Upper lobe of left lung (tissue), 6 donors: ENCODE measurements around the gene MNAT1. TPM values are rescaled to one million over a fixed set of nuclear protein-coding genes. Genes with fewer than 3 reads are reported as not detected.
"Not testable (repeated sequence)": the region's sequence is repeated elsewhere in the genome, so short reads cannot be mapped to it uniquely, and the experiment has no call there.

Experiments
- ATAC-seq, 2 donors: fragments of 200-7000 bp; cut with Tn5 transposase; one replicate each; pipeline ENCODE4 v1.9.1; 2022; ENCODE audit warnings: mild to moderate bottlenecking in 2 of 2, moderate library complexity in 2 of 2; ENCODE audit not compliant: low FRiP score in 2 of 2
- DNase-seq, 2 donors: peaks; one replicate each; pipeline ENCODE4 v3.0.0-alpha.2; 2019 to 2020
- H3K27ac ChIP-seq, 4 donors: fragments of 200-600 bp; sonication (generic); one replicate each; pipeline ENCODE4 v1.5.1; 2016 to 2019
- H3K27me3 ChIP-seq, 4 donors: fragments of 200-600 bp; sonication (generic); one replicate each; pipeline ENCODE4 v1.5.1; 2017 to 2019
- H3K36me3 ChIP-seq, 4 donors: fragments of 200-600 bp; sonication (generic); one replicate each; pipeline ENCODE4 v1.5.1; 2016 to 2019
- H3K4me1 ChIP-seq, 4 donors: fragments of 200-600 bp; sonication (generic); one replicate each; pipeline ENCODE4 v1.5.1; 2018 to 2019
- H3K4me3 ChIP-seq, 4 donors: fragments of 200-600 bp; sonication (generic); one replicate each; pipeline ENCODE4 v1.5.1; 2017 to 2019; ENCODE audit warnings: mild to moderate bottlenecking in 2 of 4, moderate library complexity in 1 of 4
- H3K9me3 ChIP-seq, 4 donors: fragments of 200-600 bp; sonication (generic); one replicate each; pipeline ENCODE4 v1.5.1; 2018 to 2019
- CTCF ChIP-seq, 6 experiments: fragments of 450-650 bp in 4 of 6; fragments of 200-600 bp in 2 of 6; sonication (generic) in 2 of 6; IDR thresholded peaks; one replicate each; pipeline ENCODE4 v1.5.1; 2016 to 2019; ENCODE audit warnings: antibody characterized with exemption in 6 of 6
- EP300 ChIP-seq, 4 donors: sonication (generic); formaldehyde crosslinking; IDR thresholded peaks; one replicate each; pipeline ENCODE4 v1.5.1; 2017; ENCODE audit warnings: antibody characterized with exemption in 4 of 4, control low read depth in 2 of 4
- POLR2A ChIP-seq, 4 donors: fragments of 450-650 bp; IDR thresholded peaks; one replicate each; pipeline ENCODE4 v1.5.1; 2016 to 2017; ENCODE audit warnings: antibody characterized with exemption in 4 of 4, mild to moderate bottlenecking in 2 of 4
- POLR2AphosphoS5 ChIP-seq, 2 donors: sonication (generic); formaldehyde crosslinking; IDR thresholded peaks; one replicate each; pipeline ENCODE4 v1.5.1; 2017; ENCODE audit warnings: antibody characterized with exemption in 2 of 2
- WGBS, 2 donors: methylation state at CpG; one replicate each; pipeline ENCODE4 v1.1.5; 2017 to 2018; 5-methylcytosine and 5-hydroxymethylcytosine counted together
- total RNA-seq, 6 donors: library from RNA; depleted of rRNA in 4 of 6; stranded (reverse); fragments of >200 nt in 4 of 6; gene quantifications; one replicate each; pipeline versions ENCODE4 v1.1.0 to v1.2.1, GENCODE V29; 2016 to 2021
- donor health status: DM: no; HTN: no; CAD: no; lungs with moderate emphysema.
- donor health status: DM: no; HTN: yes; CAD: no; lungs with severe emphysema.

MNAT1 gene
- total RNA-seq, 6 donors from 2014 or later = 15.3 to 66.0 (median 19.9) TPM

DNA sequence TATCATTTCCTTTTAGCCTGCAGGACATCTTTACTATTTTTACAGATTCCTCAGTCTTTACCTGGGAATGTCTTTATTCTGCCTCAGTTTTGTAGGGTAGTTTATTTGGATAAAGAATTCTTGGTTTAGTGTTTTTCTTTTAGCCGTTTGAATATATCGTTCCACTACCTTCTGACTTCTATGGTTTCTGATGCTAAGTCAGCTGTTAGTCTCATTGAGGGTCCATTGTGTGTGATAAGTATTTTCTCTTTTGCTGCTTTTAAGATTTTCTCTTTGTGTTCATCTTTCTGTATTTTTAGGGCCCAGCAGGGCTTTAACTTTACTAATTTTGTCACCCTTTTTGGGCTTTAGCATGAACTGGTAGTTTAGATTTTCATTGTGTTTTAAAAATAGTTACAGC, 113.5 kb downstream of the MNAT1 start:
- peaks cover 0 to 14% (median 8%) of the 10 kb centered on the region in 4 donors for H3K9me3 ChIP-seq
- H3K27ac ChIP-seq = no peak overlapping the region
- H3K4me3 ChIP-seq = no peak overlapping the region
- no peak for TF ChIP-seq POLR2A (IDR thresholded peaks at IDR 0.05)
- TF ChIP-seq POLR2AphosphoS5 (IDR thresholded peaks at IDR 0.05) = no peak
- no peak for TF ChIP-seq EP300 (IDR thresholded peaks at IDR 0.05)
- no peak for TF ChIP-seq CTCF (IDR thresholded peaks at IDR 0.05)
- ATAC-seq (no peak), DNase-seq (no peak)
- H3K27me3 ChIP-seq = no peaks in the 10 kb centered on the region
- 98 to 99% methylated on average over 2 of the region's 2 CpGs for WGBS, 2 donors
- H3K36me3 ChIP-seq = peaks cover 0 to 5% (median 0%) of the 10 kb centered on the region in 4 donors
- no peaks in the 10 kb centered on the region for H3K4me1 ChIP-seq

- whole genome bisulfite sequencing, 2 donors = 98 to 99% methylated on average over 5 of the region's 5 CpGs
- peaks cover 0 to 15% (median 8%) of the 10 kb centered on the region in 4 donors for H3K9me3 ChIP-seq
These were observed 117.1 kb downstream of the MNAT1 start for GRCh38 chr14:60851692-60852091.

DNA sequence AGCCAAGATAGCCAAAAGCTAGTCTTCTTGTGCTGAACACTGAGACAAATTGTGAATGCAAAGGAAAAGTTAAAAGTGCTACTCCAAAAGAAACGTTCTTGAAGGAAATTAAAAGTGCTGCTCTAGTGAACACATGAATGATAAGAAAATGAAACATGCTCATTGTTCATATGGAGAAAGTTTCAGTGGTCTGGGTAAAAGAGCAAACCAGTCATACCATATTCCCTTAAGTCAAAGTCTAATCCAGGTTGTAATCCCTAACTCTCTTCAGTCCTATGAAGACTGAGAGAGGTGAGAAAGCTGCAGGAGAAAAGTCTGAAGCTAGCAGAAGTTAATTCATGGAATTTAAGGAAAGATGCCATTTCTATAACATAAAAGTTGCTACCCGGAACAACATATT, 121.5 kb downstream of the MNAT1 start:
- H3K9me3 ChIP-seq = peaks cover 0 to 5% (median 0%) of the 10 kb centered on the region in 4 donors
- TF ChIP-seq CTCF (IDR thresholded peaks at IDR 0.05) = no peak
- TF ChIP-seq EP300 (IDR thresholded peaks at IDR 0.05) = no peak
- no peak for TF ChIP-seq POLR2A (IDR thresholded peaks at IDR 0.05)
- TF ChIP-seq POLR2AphosphoS5 (IDR thresholded peaks at IDR 0.05) = no peak
- no peaks in the 10 kb centered on the region for H3K27me3 ChIP-seq
- 77 to 84% methylated on average over 2 of the region's 2 CpGs for WGBS, 2 donors
- ATAC-seq = no peak
- no peak overlapping the region for H3K27ac ChIP-seq
- H3K4me1 ChIP-seq = peaks cover 0 to under 1% (median 0%) of the 10 kb centered on the region in 4 donors
- H3K36me3 ChIP-seq = no peaks in the 10 kb centered on the region
- no peak overlapping the region for H3K4me3 ChIP-seq
- DNase-seq = no peak

More at GRCh38 chr14:60851692-60852091, 117.1 kb downstream of the MNAT1 start:
- not testable (repeated sequence) for H3K27ac ChIP-seq, ATAC-seq, H3K4me1 ChIP-seq, H3K27me3 ChIP-seq, H3K36me3 ChIP-seq, DNase-seq, H3K4me3 ChIP-seq

DNA sequence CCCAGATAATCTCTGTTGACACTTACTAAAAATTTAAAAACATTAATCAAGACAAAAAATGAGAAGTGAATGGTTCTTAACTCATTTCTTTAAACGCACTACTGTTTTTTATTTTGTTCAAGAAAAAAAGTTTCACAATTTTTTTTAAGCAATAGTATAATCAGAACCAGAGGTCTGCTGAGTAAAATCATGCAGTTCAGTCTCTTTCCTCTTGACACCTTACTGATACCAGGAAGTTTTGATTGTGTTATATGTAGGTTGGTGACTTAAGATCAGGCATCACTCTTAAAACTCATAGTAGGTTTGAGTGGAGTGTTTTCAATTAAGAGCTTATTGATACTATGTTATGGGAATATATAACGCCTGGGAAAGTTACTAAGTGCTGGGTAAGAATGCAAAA, 125.0 kb downstream of the MNAT1 start:
- Histone ChIP-seq H3K36me3 (no peaks in the 10 kb centered on the region), H3K27me3 (no peaks in the 10 kb centered on the region), H3K4me3 (no peak overlapping the region), H3K9me3 (peaks cover 0 to 5% (median 0%) of the 10 kb centered on the region in 4 donors), H3K27ac (no peak overlapping the region), H3K4me1 (peaks cover 4 to 18% (median 10%) of the 10 kb centered on the region in 4 donors)
- 76 to 77% methylated on average over 2 of the region's 2 CpGs for WGBS, 2 donors
- ATAC-seq (no peak), DNase-seq (no peak)
- no peak for TF ChIP-seq EP300 (IDR thresholded peaks at IDR 0.05)
- no peak for TF ChIP-seq CTCF (IDR thresholded peaks at IDR 0.05)
- TF ChIP-seq POLR2A (IDR thresholded peaks at IDR 0.05) = no peak
- no peak for TF ChIP-seq POLR2AphosphoS5 (IDR thresholded peaks at IDR 0.05)

GRCh38 chr14:60861545-60862140, 127.1 kb downstream of the MNAT1 start:
- Histone ChIP-seq H3K9me3 (peaks cover 0 to 4% (median 0%) of the 10 kb centered on the region in 4 donors), H3K27me3 (no peaks in the 10 kb centered on the region), H3K27ac (peak overlapping the region in 1 of 4 donors; percentile 5), H3K36me3 (no peaks in the 10 kb centered on the region), H3K4me3 (no peak overlapping the region), H3K4me1 (peaks cover 4 to 18% (median 11%) of the 10 kb centered on the region in 4 donors)
- DNase-seq = no peak
- no peak for ATAC-seq
- WGBS, 2 donors = 62 to 66% methylated on average over 3 of the region's 3 CpGs
- TF ChIP-seq EP300 (IDR thresholded peaks at IDR 0.05) (no peak), POLR2AphosphoS5 (IDR thresholded peaks at IDR 0.05) (no peak), POLR2A (IDR thresholded peaks at IDR 0.05) (no peak), CTCF (IDR thresholded peaks at IDR 0.05) (no peak)
